Measurements from ENCODE around the gene OR8G5. TPM values are rescaled to one million over a fixed set of nuclear protein-coding genes. Genes with fewer than 3 reads are reported as not detected.

OR8G5 gene
- polyA plus RNA-seq, 1 donor from 2014 or later, result not detected

DNA sequence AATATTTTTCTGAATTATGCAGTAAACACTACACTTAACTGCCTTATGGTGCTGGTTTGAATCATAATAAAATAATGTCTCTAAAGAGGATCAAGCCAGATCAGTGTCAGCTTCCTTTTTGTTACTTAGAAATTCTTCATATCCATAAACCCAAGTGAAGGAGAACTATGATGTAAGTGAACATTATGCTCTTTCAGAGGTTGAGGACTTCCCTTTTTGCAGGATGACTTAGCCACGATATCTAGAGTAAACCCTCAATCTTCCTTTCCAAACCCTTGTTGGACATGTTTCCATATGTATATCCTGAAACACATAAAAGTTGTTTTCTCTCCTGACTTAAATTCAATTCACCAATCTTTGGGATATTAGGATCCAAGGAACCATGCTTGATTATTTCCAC is 38.5 kb downstream of the OR8G5 start:
- Histone ChIP-seq H4K20me1 (ENCODE audit: insufficient read depth) (no peaks in the 10 kb centered on the region), H3K4me3 (ENCODE audit: low read length) (no peak overlapping the region), H3K9ac (ENCODE audit: low read length) (no peak overlapping the region), H3K27ac (ENCODE audit: low read length) (no peak overlapping the region), H3F3A (ENCODE audit: insufficient read depth, low read length, poor library complexity, severe bottlenecking) (no peaks in the 10 kb centered on the region), H3K9me2 (ENCODE audit: insufficient read depth, low read length) (no peaks in the 10 kb centered on the region), H2AFZ (ENCODE audit: low read depth, low read length) (no peak overlapping the region), H3K36me3 (ENCODE audit: insufficient read depth, low read length) (no peaks in the 10 kb centered on the region), H3K79me2 (replicated peaks; ENCODE audit: insufficient read depth, low read length) (no peaks in the 10 kb centered on the region), H3K9me3 (ENCODE audit: low read length) (no peaks in the 10 kb centered on the region), H3K27me3 (ENCODE audit: insufficient read depth, low read depth, low read length) (no peaks in the 10 kb centered on the region), H3K4me2 (ENCODE audit: low read length) (no peak overlapping the region)
- TF ChIP-seq SMC3 (conservative IDR thresholded peaks at IDR 0.05; ENCODE audit: poor library complexity) (no peak), POLR2AphosphoS5 (IDR thresholded peaks at IDR 0.05) (no peak), TAF1 (IDR thresholded peaks at IDR 0.05; ENCODE audit: low read depth) (no peak), MXI1 (conservative IDR thresholded peaks at IDR 0.05; ENCODE audit: poor library complexity, severe bottlenecking) (no peak), EP300 (conservative IDR thresholded peaks at IDR 0.05; ENCODE audit: poor library complexity, severe bottlenecking) (no peak), RAD21 (conservative IDR thresholded peaks at IDR 0.05) (no peak), EZH2 (IDR thresholded peaks at IDR 0.05; ENCODE audit: borderline replicate concordance, insufficient read depth, low read length, poor library complexity, severe bottlenecking) (no peak)
- TF ChIP-seq, protein P1, sequence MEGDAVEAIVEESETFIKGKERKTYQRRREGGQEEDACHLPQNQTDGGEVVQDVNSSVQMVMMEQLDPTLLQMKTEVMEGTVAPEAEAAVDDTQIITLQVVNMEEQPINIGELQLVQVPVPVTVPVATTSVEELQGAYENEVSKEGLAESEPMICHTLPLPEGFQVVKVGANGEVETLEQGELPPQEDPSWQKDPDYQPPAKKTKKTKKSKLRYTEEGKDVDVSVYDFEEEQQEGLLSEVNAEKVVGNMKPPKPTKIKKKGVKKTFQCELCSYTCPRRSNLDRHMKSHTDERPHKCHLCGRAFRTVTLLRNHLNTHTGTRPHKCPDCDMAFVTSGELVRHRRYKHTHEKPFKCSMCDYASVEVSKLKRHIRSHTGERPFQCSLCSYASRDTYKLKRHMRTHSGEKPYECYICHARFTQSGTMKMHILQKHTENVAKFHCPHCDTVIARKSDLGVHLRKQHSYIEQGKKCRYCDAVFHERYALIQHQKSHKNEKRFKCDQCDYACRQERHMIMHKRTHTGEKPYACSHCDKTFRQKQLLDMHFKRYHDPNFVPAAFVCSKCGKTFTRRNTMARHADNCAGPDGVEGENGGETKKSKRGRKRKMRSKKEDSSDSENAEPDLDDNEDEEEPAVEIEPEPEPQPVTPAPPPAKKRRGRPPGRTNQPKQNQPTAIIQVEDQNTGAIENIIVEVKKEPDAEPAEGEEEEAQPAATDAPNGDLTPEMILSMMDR (IDR thresholded peaks at IDR 0.05; ENCODE audit: poor library complexity, severe bottlenecking), result no peak
- TF ChIP-seq, protein P2, sequence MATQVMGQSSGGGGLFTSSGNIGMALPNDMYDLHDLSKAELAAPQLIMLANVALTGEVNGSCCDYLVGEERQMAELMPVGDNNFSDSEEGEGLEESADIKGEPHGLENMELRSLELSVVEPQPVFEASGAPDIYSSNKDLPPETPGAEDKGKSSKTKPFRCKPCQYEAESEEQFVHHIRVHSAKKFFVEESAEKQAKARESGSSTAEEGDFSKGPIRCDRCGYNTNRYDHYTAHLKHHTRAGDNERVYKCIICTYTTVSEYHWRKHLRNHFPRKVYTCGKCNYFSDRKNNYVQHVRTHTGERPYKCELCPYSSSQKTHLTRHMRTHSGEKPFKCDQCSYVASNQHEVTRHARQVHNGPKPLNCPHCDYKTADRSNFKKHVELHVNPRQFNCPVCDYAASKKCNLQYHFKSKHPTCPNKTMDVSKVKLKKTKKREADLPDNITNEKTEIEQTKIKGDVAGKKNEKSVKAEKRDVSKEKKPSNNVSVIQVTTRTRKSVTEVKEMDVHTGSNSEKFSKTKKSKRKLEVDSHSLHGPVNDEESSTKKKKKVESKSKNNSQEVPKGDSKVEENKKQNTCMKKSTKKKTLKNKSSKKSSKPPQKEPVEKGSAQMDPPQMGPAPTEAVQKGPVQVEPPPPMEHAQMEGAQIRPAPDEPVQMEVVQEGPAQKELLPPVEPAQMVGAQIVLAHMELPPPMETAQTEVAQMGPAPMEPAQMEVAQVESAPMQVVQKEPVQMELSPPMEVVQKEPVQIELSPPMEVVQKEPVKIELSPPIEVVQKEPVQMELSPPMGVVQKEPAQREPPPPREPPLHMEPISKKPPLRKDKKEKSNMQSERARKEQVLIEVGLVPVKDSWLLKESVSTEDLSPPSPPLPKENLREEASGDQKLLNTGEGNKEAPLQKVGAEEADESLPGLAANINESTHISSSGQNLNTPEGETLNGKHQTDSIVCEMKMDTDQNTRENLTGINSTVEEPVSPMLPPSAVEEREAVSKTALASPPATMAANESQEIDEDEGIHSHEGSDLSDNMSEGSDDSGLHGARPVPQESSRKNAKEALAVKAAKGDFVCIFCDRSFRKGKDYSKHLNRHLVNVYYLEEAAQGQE (IDR thresholded peaks at IDR 0.05; ENCODE audit: borderline replicate concordance), result no peak

DNA sequence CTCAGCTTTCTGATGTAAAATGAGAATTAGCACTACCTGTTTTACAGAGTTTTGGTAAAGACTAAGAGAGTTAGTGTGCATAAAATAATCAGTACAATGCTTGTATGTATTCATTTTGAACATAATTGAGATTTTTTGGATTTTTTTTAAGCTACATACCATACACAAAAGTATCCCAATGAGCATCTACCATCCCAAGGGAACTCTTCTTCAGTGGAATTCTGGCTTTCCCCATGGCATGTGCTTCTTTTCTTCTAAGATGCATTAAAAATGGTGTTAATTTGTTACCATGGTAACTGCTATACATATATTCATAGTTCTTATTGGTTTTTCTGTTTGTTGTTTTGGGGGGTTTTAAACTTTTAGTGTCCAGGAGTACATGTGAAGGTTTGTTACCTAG is 39.8 kb downstream of the OR8G5 start:
- Histone ChIP-seq H3K9me2 (ENCODE audit: insufficient read depth, low read length) (no peaks in the 10 kb centered on the region), H2AFZ (ENCODE audit: low read depth, low read length) (no peak overlapping the region), H3K79me2 (replicated peaks; ENCODE audit: insufficient read depth, low read length) (no peaks in the 10 kb centered on the region), H4K20me1 (ENCODE audit: insufficient read depth) (no peaks in the 10 kb centered on the region), H3K27ac (ENCODE audit: low read length) (no peak overlapping the region), H3K36me3 (ENCODE audit: insufficient read depth, low read length) (no peaks in the 10 kb centered on the region), H3K4me3 (ENCODE audit: low read length) (no peak overlapping the region), H3F3A (ENCODE audit: insufficient read depth, low read length, poor library complexity, severe bottlenecking) (no peaks in the 10 kb centered on the region), H3K27me3 (ENCODE audit: insufficient read depth, low read depth, low read length) (no peaks in the 10 kb centered on the region), H3K9me3 (ENCODE audit: low read length) (no peaks in the 10 kb centered on the region), H3K9ac (ENCODE audit: low read length) (no peak overlapping the region), H3K4me2 (ENCODE audit: low read length) (no peak overlapping the region)
- TF ChIP-seq SMC3 (conservative IDR thresholded peaks at IDR 0.05; ENCODE audit: poor library complexity) (no peak), MXI1 (conservative IDR thresholded peaks at IDR 0.05; ENCODE audit: poor library complexity, severe bottlenecking) (no peak), TAF1 (IDR thresholded peaks at IDR 0.05; ENCODE audit: low read depth) (no peak), EP300 (conservative IDR thresholded peaks at IDR 0.05; ENCODE audit: poor library complexity, severe bottlenecking) (no peak), RAD21 (conservative IDR thresholded peaks at IDR 0.05) (no peak), EZH2 (IDR thresholded peaks at IDR 0.05; ENCODE audit: borderline replicate concordance, insufficient read depth, low read length, poor library complexity, severe bottlenecking) (no peak), POLR2AphosphoS5 (IDR thresholded peaks at IDR 0.05) (no peak)
- TF ChIP-seq, protein P1 (IDR thresholded peaks at IDR 0.05; ENCODE audit: poor library complexity, severe bottlenecking), result no peak
- TF ChIP-seq, protein P2 (IDR thresholded peaks at IDR 0.05; ENCODE audit: borderline replicate concordance), result no peak

All from neural cell (in vitro differentiated cells).